ENCODE results near the gene TTC1.

GRCh38 chr5:159969966-159970365, 39.0 kb upstream of the TTC1 start:
- TF ChIP-seq CTCF (IDR thresholded peaks at IDR 0.05) = no peak
- TF ChIP-seq POLR2A (IDR thresholded peaks at IDR 0.05) = no peak
- no peak for TF ChIP-seq POLR2AphosphoS5 (IDR thresholded peaks at IDR 0.05)
